Activated naive CD8-positive, alpha-beta T cell treated with anti-CD3 and anti-CD28 coated beads, Interleukin-2, amount 10 ng/mL, durations not matched to agents 7 days and 5 days (primary cell): ENCODE data around the gene GTPBP3. TPM values are rescaled to one million over a fixed set of nuclear protein-coding genes. Genes with fewer than 3 reads are reported as not detected.
A peak's percentile ranks its signal among the peaks of the same experiment; 100 is the strongest.

Experiments
- ATAC-seq: fragments of 150-1000 bp; cut with Tn5 transposase; one replicate; pipeline ENCODE4 v1.10.0; 2021; ENCODE audit warnings: low read depth, moderate library complexity
- POLR2A ChIA-PET: fragments of 350-600 bp; sonication (Branson Sonifier 250); formaldehyde crosslinking; loops from one replicate; lab custom pipeline; 2021; ENCODE audit warnings: antibody characterized with exemption; lab: Charles Lee
- DNase-seq: peaks from one replicate; pipeline ENCODE4 v3.0.0; 2021
- H3K27ac Mint-ChIP-seq: one replicate; pipeline ENCODE4 v1.8.0; 2022; ENCODE audit warnings: mild to moderate bottlenecking, mixed read lengths
- H3K27me3 Mint-ChIP-seq: one replicate; pipeline ENCODE4 v1.8.0; 2022; ENCODE audit warnings: mild to moderate bottlenecking, moderate library complexity, mixed read lengths
- H3K36me3 Mint-ChIP-seq: one replicate; pipeline ENCODE4 v1.8.0; 2021; ENCODE audit warnings: mild to moderate bottlenecking, mixed read lengths
- H3K4me1 Mint-ChIP-seq: one replicate; pipeline ENCODE4 v1.8.0; 2021; ENCODE audit warnings: mixed read lengths
- H3K4me3 Mint-ChIP-seq: one replicate; pipeline ENCODE4 v1.8.0; 2022; ENCODE audit warnings: mild to moderate bottlenecking, moderate library complexity, mixed read lengths
- H3K9me3 Mint-ChIP-seq: one replicate; pipeline ENCODE4 v1.8.0; 2021; ENCODE audit warnings: mixed read lengths
- total RNA-seq, 2 experiments: library from RNA; stranded (reverse); gene quantifications; one replicate each; pipeline ENCODE4 v1.2.3, GENCODE V29; 2021

The GTPBP3 gene
- total RNA-seq, 2 experiments from 2014 or later, result 41.8 to 46.7 TPM

- DNase-seq (peak; percentile 76), ATAC-seq (peak; percentile 21)
- H3K4me3 Mint-ChIP-seq, result peak overlapping the region; percentile 80
- H3K27me3 Mint-ChIP-seq, result peaks cover 5% of the 10 kb centered on the region
- POLR2A ChIA-PET, result interaction anchor here (0.6 to 4.3 kb wide), 15 partner anchors 10 to 470 kb away, joined by 3 to 45 read pairs (median 4); partner anchors contain the start of genes ANKLE1, BST2, CCDC194 and DDA1
- peaks cover 25% of the 10 kb centered on the region for H3K4me1 Mint-ChIP-seq
- peaks cover 7% of the 10 kb centered on the region for H3K36me3 Mint-ChIP-seq
- H3K27ac Mint-ChIP-seq, result peak overlapping the region; percentile 84
- H3K9me3 Mint-ChIP-seq, result no peaks in the 10 kb centered on the region
Measured at GRCh38 chr19:17333611-17334413, 3.5 kb upstream of the GTPBP3 start.

- H3K4me3 Mint-ChIP-seq, result peak within 1 kb of the TSS; percentile 91
- peaks cover 24% of the 10 kb centered on the region for H3K4me1 Mint-ChIP-seq
- H3K36me3 Mint-ChIP-seq, result peaks cover 7% of the 10 kb centered on the region
- H3K27ac Mint-ChIP-seq, result peak within 1 kb of the TSS; percentile 86
- ATAC-seq (peak; percentile 61), DNase-seq (peak; percentile 95)
- H3K9me3 Mint-ChIP-seq, result no peaks in the 10 kb centered on the region
- POLR2A ChIA-PET, result interaction anchor here (0.6 to 4.3 kb wide), 11 partner anchors 24 to 85 kb away, joined by 3 to 45 read pairs (median 4); partner anchors contain the start of genes BST2, CCDC194, DDA1 and MRPL34
- peaks cover 5% of the 10 kb centered on the region for H3K27me3 Mint-ChIP-seq
Measured at GRCh38 chr19:17334414-17335409, 2.6 kb upstream of the GTPBP3 start, which contains the start of gene ANO8. TSS of gene ANO8 (minus strand) at chr19:17334855. CDS start at chr19:17334670, 185 bp downstream.

- POLR2A ChIA-PET, result interaction anchor here (0.6 to 4.3 kb wide), 6 partner anchors 28 to 70 kb away, joined by 3 to 45 read pairs (median 4); partner anchors contain the start of genes BST2 and DDA1
- H3K9me3 Mint-ChIP-seq, result no peaks in the 10 kb centered on the region
- peaks cover 7% of the 10 kb centered on the region for H3K36me3 Mint-ChIP-seq
- peak overlapping the region; percentile 91 for H3K4me3 Mint-ChIP-seq
- peaks cover 24% of the 10 kb centered on the region for H3K4me1 Mint-ChIP-seq
- H3K27ac Mint-ChIP-seq, result no peak overlapping the region
- no peak for ATAC-seq
- DNase-seq, result no peak
- peaks cover 4% of the 10 kb centered on the region for H3K27me3 Mint-ChIP-seq
Measured at GRCh38 chr19:17335575-17335974, 1.8 kb upstream of the GTPBP3 start.

GRCh38 chr19:17337675-17338432 is 501 bp downstream of the GTPBP3 start:
- H3K27me3 Mint-ChIP-seq, result no peaks in the 10 kb centered on the region
- ATAC-seq, result no peak

GRCh38 chr19:17338433-17339078 is 1.2 kb downstream of the GTPBP3 start:
- peak overlapping the region; percentile 96 for H3K27ac Mint-ChIP-seq
- H3K4me3 Mint-ChIP-seq, result peak overlapping the region; percentile 91
- no peak for DNase-seq
- H3K36me3 Mint-ChIP-seq, result peaks cover 2% of the 10 kb centered on the region
- no peaks in the 10 kb centered on the region for H3K9me3 Mint-ChIP-seq
- H3K4me1 Mint-ChIP-seq, result peaks cover 22% of the 10 kb centered on the region
- H3K27me3 Mint-ChIP-seq, result no peaks in the 10 kb centered on the region
- no peak for ATAC-seq
- POLR2A ChIA-PET, result interaction anchor here (1.0 to 1.6 kb wide), 3 partner anchors 10 to 57 kb away, joined by 3 to 5 read pairs (median 3); partner anchors contain the start of genes ANKLE1 and DDA1

More at GRCh38 chr19:17337675-17338432, 501 bp downstream of the GTPBP3 start:
- Mint-ChIP-seq H3K9me3 (no peaks in the 10 kb centered on the region), H3K4me1 (peaks cover 24% of the 10 kb centered on the region), H3K36me3 (peaks cover 2% of the 10 kb centered on the region), H3K27ac (peak overlapping the region; percentile 96), H3K4me3 (peak overlapping the region; percentile 91)
- peak; percentile 67 for DNase-seq
- POLR2A ChIA-PET, result interaction anchor here (0.6 to 1.6 kb wide), 5 partner anchors 10 to 173 kb away, joined by 3 to 6 read pairs (median 4); partner anchors contain the start of genes ANKLE1 and DDA1

GRCh38 chr19:17339088-17339741 is 1.9 kb downstream of the GTPBP3 start:
- POLR2A ChIA-PET, result interaction anchor here (1.6 kb wide), 1 partner anchor 57 kb away, joined by 3 read pairs; the partner anchor contains the start of gene ANKLE1
- H3K9me3 Mint-ChIP-seq, result no peaks in the 10 kb centered on the region
- no peaks in the 10 kb centered on the region for H3K36me3 Mint-ChIP-seq
- peak overlapping the region; percentile 91 for H3K4me3 Mint-ChIP-seq
- peaks cover 19% of the 10 kb centered on the region for H3K4me1 Mint-ChIP-seq
- no peak for DNase-seq
- ATAC-seq, result no peak
- no peaks in the 10 kb centered on the region for H3K27me3 Mint-ChIP-seq
- H3K27ac Mint-ChIP-seq, result no peak overlapping the region

GRCh38 chr19:17340302-17340870 is 3.0 kb downstream of the GTPBP3 start:
- Mint-ChIP-seq H3K9me3 (no peaks in the 10 kb centered on the region), H3K27me3 (no peaks in the 10 kb centered on the region), H3K4me3 (no peak overlapping the region), H3K27ac (no peak overlapping the region), H3K4me1 (peaks cover 13% of the 10 kb centered on the region), H3K36me3 (no peaks in the 10 kb centered on the region)
- ATAC-seq, result no peak
- POLR2A ChIA-PET, result no interaction called here
- DNase-seq, result no peak

GRCh38 chr19:17340871-17341357 is 3.6 kb downstream of the GTPBP3 start:
- POLR2A ChIA-PET, result no interaction called here
- no peaks in the 10 kb centered on the region for H3K36me3 Mint-ChIP-seq
- no peaks in the 10 kb centered on the region for H3K27me3 Mint-ChIP-seq
- H3K9me3 Mint-ChIP-seq, result no peaks in the 10 kb centered on the region
- H3K4me3 Mint-ChIP-seq, result no peak overlapping the region
- no peak overlapping the region for H3K27ac Mint-ChIP-seq
- no peak for ATAC-seq
- peaks cover 13% of the 10 kb centered on the region for H3K4me1 Mint-ChIP-seq
- DNase-seq, result no peak

- no peak for ATAC-seq
- Mint-ChIP-seq H3K4me1 (peaks cover 16% of the 10 kb centered on the region), H3K27ac (no peak overlapping the region), H3K27me3 (no peaks in the 10 kb centered on the region), H3K36me3 (no peaks in the 10 kb centered on the region), H3K4me3 (no peak overlapping the region), H3K9me3 (no peaks in the 10 kb centered on the region)
- POLR2A ChIA-PET, result no interaction called here
- DNase-seq, result no peak
Measured at GRCh38 chr19:17341386-17341785, 4.0 kb downstream of the GTPBP3 start.

GRCh38 chr19:17341845-17342244 is 4.5 kb downstream of the GTPBP3 start:
- no peak overlapping the region for H3K4me3 Mint-ChIP-seq
- DNase-seq (no peak), ATAC-seq (no peak)
- no peak overlapping the region for H3K27ac Mint-ChIP-seq
- H3K4me1 Mint-ChIP-seq, result peaks cover 16% of the 10 kb centered on the region
- POLR2A ChIA-PET, result interaction anchor here (0.5 kb wide), 1 partner anchor 13 kb away, joined by 3 read pairs; no protein-coding TSS in a partner anchor
- H3K9me3 Mint-ChIP-seq, result no peaks in the 10 kb centered on the region
- H3K27me3 Mint-ChIP-seq, result no peaks in the 10 kb centered on the region
- H3K36me3 Mint-ChIP-seq, result no peaks in the 10 kb centered on the region

GRCh38 chr19:17346109-17346671 is 8.8 kb downstream of the GTPBP3 start:
- Mint-ChIP-seq H3K27ac (peak overlapping the region; percentile 70), H3K27me3 (peaks cover 27% of the 10 kb centered on the region), H3K4me1 (peaks cover 20% of the 10 kb centered on the region), H3K4me3 (no peak overlapping the region), H3K9me3 (no peaks in the 10 kb centered on the region), H3K36me3 (no peaks in the 10 kb centered on the region)
- POLR2A ChIA-PET, result interaction anchor here (0.7 to 1.2 kb wide), 3 partner anchors 37 to 73 kb away, joined by 3 to 4 read pairs (median 4); no protein-coding TSS in a partner anchor
- peak; percentile 95 for ATAC-seq
- peak; percentile 88 for DNase-seq
